GM20000 (cell line): ENCODE results near the gene ZWILCH.

Source experiments
- DNase-seq: peaks from one replicate; pipeline ENCODE4 v3.0.0; 2012; ENCODE audit warnings: low spot score
- TF ChIP-seq, protein P1 (sequence below): IDR thresholded peaks from 2 replicates; pipeline ENCODE4 v1.5.1; 2012; ENCODE audit warnings: mild to moderate bottlenecking, control low read depth; ENCODE audit errors: extremely low read depth, missing control alignments

The ZWILCH gene

DNA sequence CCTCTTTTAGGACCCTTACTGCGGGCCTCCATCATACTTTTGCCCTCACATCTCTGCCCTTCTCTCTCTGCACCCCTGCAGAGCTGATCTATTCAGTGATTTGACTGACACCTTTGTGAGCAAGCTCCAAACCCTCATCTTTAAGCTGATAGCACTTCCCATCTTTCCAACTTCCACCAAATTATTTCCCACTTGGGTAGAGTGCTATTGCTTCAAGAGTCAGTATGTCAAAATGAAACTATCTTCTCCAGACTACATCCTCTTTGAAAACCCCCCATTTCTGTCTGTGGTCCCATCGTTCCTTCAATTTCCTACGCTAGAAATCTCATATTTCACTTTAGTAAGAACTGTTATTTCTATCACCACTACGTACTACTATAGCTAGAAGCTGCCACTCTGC is 19.7 kb downstream of the ZWILCH start:
- TF ChIP-seq, protein P1, sequence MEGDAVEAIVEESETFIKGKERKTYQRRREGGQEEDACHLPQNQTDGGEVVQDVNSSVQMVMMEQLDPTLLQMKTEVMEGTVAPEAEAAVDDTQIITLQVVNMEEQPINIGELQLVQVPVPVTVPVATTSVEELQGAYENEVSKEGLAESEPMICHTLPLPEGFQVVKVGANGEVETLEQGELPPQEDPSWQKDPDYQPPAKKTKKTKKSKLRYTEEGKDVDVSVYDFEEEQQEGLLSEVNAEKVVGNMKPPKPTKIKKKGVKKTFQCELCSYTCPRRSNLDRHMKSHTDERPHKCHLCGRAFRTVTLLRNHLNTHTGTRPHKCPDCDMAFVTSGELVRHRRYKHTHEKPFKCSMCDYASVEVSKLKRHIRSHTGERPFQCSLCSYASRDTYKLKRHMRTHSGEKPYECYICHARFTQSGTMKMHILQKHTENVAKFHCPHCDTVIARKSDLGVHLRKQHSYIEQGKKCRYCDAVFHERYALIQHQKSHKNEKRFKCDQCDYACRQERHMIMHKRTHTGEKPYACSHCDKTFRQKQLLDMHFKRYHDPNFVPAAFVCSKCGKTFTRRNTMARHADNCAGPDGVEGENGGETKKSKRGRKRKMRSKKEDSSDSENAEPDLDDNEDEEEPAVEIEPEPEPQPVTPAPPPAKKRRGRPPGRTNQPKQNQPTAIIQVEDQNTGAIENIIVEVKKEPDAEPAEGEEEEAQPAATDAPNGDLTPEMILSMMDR, result no peak
- DNase-seq, result no peak

GRCh38 chr15:66535056-66535455 is 29.9 kb downstream of the ZWILCH start:
- DNase-seq, result no peak
- TF ChIP-seq, protein P1, result no peak

DNA sequence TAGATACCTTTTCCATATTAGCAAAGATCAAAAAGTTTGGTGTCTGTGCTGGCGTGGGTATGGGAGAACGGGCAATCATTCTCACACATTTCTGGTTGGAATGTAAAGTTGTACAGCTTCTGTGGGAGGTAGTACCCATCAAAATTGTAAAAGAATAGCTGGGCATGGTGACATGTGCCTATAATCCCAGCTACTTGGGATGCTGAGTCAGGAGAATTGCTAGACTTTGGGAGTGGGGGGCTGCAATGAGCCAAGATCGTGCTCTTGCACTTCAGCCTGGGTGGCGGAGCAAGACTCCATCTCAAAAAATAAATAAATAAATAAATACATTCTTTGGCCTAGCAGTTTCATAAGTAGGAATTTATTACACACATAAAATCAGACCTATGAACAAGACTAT is 37.8 kb downstream of the ZWILCH start:
- no peak for DNase-seq
- TF ChIP-seq, protein P1, result no peak

DNA sequence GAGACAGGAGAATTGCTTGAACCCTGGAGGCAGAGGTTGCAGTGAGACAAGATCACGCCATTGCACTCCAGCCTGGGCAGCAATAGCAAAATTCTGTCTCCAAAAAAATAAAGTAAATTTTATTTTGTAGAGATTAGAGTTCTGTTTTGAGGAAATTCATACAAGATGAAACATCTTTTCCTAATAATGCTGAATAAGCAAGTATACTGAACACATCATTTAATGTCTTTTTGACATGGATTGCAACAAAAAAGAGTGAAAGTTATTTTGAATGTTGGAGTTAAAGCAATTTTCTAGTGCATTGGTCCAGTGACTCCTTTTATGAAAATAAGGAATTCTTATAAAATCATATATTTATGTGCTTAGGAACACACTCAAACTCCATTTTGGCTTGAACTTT is 40.1 kb downstream of the ZWILCH start:
- TF ChIP-seq, protein P1, result no peak

DNA sequence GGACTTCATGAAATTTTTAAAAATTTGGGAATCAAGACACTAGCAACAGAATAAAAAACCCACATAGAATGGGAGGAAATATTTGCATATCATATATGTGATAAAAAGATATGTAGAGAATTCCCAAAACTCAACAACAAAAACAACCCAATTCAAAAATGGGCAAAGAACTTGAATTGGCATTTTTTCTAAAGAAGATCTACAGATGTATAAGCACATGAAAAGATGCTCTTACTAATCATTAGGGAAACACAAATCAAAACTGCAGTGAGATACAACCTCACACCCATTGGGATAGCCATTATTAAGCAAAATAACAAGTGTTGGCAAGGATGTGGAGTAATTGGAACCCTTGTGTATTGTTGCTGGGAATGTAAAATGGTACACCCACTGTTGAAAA is 50.6 kb downstream of the ZWILCH start:
- DNase-seq, result no peak

More for the DNA sequence above, 40.1 kb downstream of the ZWILCH start:
- DNase-seq, result no peak

DNA sequence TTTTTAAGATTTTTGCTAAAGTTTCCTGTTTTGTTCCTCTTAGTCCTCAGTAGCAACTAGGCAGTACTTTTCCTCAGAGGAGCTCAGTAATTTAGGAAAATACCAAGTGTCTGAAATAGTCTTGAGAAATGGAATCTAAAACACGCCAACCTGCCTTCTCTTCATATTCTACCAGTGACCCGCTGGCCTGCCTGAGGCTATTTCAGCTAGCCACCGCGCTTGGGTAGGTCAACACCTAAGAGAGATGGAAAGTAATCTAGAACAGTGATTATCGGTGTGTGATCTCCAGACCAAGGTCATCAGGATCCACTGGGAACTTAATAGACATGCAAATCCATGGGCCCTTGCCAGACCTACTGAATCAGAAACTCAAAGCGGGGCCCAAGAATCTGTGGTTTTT is 53.1 kb downstream of the ZWILCH start:
- TF ChIP-seq, protein P1, result no peak
- DNase-seq, result no peak

More for the DNA sequence above, 50.6 kb downstream of the ZWILCH start:
- TF ChIP-seq, protein P1, result no peak

- TF ChIP-seq, protein P1, result no peak
- DNase-seq, result no peak
These were observed 55.9 kb downstream of the ZWILCH start for GRCh38 chr15:66560856-66561525.
